ENCODE measurements around the gene SSR1. TPM values are rescaled to one million over a fixed set of nuclear protein-coding genes. Genes with fewer than 3 reads are reported as not detected.

SSR1 gene
- total RNA-seq, 4 donors from 2014 or later: 55.9 to 113 (median 74.8) TPM

- no peaks in the 10 kb centered on the region for H3K9me3 ChIP-seq
- H3K4me3 ChIP-seq (replicated peaks in 1 of 3): peak overlapping the region; percentile 43 to 95 (median 62)
- WGBS, 2 donors: 2 to 3% methylated on average over 17 of the region's 17 CpGs
- intact Hi-C loops (cut with DNase I): loop anchor here (2.0 kb wide), 1 partner anchor 79 kb away; no protein-coding TSS in a partner anchor
- H3K4me1 ChIP-seq: peaks cover 7 to 13% of the 10 kb centered on the region in 2 donors
- no peaks in the 10 kb centered on the region for H3K27me3 ChIP-seq
- peak overlapping the region in 2 of 3 donors; percentile 91 to 98 for H3K27ac ChIP-seq
- peaks cover 6 to 22% of the 10 kb centered on the region in 2 donors for H3K36me3 ChIP-seq
- DNase-seq: no peak
- TF ChIP-seq POLR2A (IDR thresholded peaks at IDR 0.05) (no peak), CTCF (IDR thresholded peaks at IDR 0.05) (no peak)
These were observed 933 bp downstream of the SSR1 start for GRCh38 chr6:7311917-7312615.

- H3K36me3 ChIP-seq: peaks cover 6 to 24% of the 10 kb centered on the region in 2 donors
- intact Hi-C loops (cut with DNase I): no loop called here
- peaks cover 7 to 13% of the 10 kb centered on the region in 2 donors for H3K4me1 ChIP-seq
- H3K27ac ChIP-seq: no peak overlapping the region
- TF ChIP-seq POLR2A (IDR thresholded peaks at IDR 0.05) (no peak), CTCF (IDR thresholded peaks at IDR 0.05) (no peak)
- no peak for DNase-seq
- H3K4me3 ChIP-seq (replicated peaks in 1 of 3): no peak overlapping the region
- 69 to 80% methylated on average over 1 of the region's 1 CpG for WGBS, 2 donors
- H3K9me3 ChIP-seq: no peaks in the 10 kb centered on the region
- no peaks in the 10 kb centered on the region for H3K27me3 ChIP-seq
These were observed 1.8 kb downstream of the SSR1 start for GRCh38 chr6:7311176-7311575.

DNA sequence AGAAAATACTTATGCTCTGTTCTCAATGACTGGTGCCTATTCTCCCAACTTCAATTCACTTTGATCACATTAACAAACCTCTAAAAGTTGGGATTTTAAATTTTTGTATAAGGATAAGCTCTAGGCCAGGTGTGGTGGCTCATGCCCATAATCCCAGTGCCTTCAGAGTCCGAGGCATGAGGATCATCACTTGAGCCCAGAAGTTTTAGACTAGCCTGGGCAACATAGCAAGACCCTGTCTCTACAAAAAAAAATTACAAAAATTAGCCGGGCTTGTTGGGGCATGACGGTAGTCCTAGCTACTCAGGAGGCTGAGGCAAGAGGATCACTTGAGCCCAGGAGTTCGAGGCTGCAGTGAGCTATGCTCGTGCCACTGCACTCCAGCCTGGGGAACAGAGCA lies 3.9 kb downstream of the SSR1 start:
- intact Hi-C loops (cut with DNase I): no loop called here
- TF ChIP-seq CTCF (IDR thresholded peaks at IDR 0.05) (no peak), POLR2A (IDR thresholded peaks at IDR 0.05) (no peak)
- peaks cover 7 to 13% of the 10 kb centered on the region in 2 donors for H3K4me1 ChIP-seq

GRCh38 chr6:7307533-7307932 lies 5.5 kb downstream of the SSR1 start:
- Histone ChIP-seq H3K27me3 (no peaks in the 10 kb centered on the region), H3K9me3 (no peaks in the 10 kb centered on the region), H3K27ac (no peak overlapping the region), H3K36me3 (peaks cover 7 to 33% of the 10 kb centered on the region in 2 donors), H3K4me1 (peaks cover 3 to 13% of the 10 kb centered on the region in 2 donors), H3K4me3 (replicated peaks in 1 of 3) (no peak overlapping the region)
- intact Hi-C loops (cut with DNase I): no loop called here
- DNase-seq: no peak
- TF ChIP-seq CTCF (IDR thresholded peaks at IDR 0.05) (no peak), POLR2A (IDR thresholded peaks at IDR 0.05) (no peak)
- WGBS, 2 donors: 94 to 97% methylated on average over 5 of the region's 5 CpGs

More for the DNA sequence above, 3.9 kb downstream of the SSR1 start:
- no peak overlapping the region for H3K27ac ChIP-seq
- DNase-seq: no peak
- no peaks in the 10 kb centered on the region for H3K9me3 ChIP-seq
- no peak overlapping the region for H3K4me3 ChIP-seq (replicated peaks in 1 of 3)
- H3K27me3 ChIP-seq: no peaks in the 10 kb centered on the region
- peaks cover 6 to 24% of the 10 kb centered on the region in 2 donors for H3K36me3 ChIP-seq
- WGBS, 2 donors: 77 to 97% methylated on average over 5 of the region's 5 CpGs

DNA sequence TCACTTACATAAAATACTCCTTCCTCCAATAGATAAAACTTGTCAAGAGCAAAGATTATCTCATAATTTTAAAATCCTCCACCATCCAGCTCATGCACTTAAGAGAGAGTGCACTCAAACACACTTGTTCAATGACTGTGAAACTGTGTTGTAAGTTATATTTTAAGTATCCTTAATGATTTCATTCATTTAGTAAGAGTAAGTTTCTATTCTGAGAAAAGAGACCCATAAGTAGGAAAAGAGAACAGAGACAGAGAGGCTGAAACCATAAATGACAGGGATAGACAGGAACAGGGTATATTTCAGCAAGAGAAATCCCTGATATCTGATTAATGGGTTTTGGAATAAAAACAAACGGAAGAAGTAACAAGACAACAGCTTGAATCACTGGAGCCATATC lies 8.2 kb downstream of the SSR1 start:
- TF ChIP-seq POLR2A (IDR thresholded peaks at IDR 0.05): no peak
- no peak for TF ChIP-seq CTCF (IDR thresholded peaks at IDR 0.05)
- peaks cover 31 to 54% of the 10 kb centered on the region in 2 donors for H3K36me3 ChIP-seq
- intact Hi-C loops (cut with DNase I): no loop called here
- no peaks in the 10 kb centered on the region for H3K27me3 ChIP-seq
- DNase-seq: no peak
- H3K27ac ChIP-seq: no peak overlapping the region
- no peaks in the 10 kb centered on the region for H3K9me3 ChIP-seq
- no peak overlapping the region for H3K4me3 ChIP-seq (replicated peaks in 1 of 3)
- no peaks in the 10 kb centered on the region for H3K4me1 ChIP-seq
- 83 to 85% methylated on average over 1 of the region's 1 CpG for WGBS, 2 donors

Measured in thyroid gland (tissue), 4 donors.